Ovary (tissue), 3 donors: ENCODE results near the gene CTNND2.

Source experiments
- CTCF ChIP-seq, 3 donors: fragments of 450-650 bp in 2 of 3; fragments of 200-600 bp in 1 of 3; IDR thresholded peaks; one replicate each; pipeline versions ENCODE4 v1.5.1 to v1.8.0; 2016 to 2022; ENCODE audit warnings: antibody characterized with exemption in 3 of 3, mild to moderate bottlenecking in 1 of 3
- EP300 ChIP-seq: sonication (generic); formaldehyde crosslinking; IDR thresholded peaks from one replicate; pipeline ENCODE4 v1.6.1; 2017; ENCODE audit warnings: antibody characterized with exemption
- POLR2A ChIP-seq: fragments of 450-650 bp; IDR thresholded peaks from one replicate; pipeline ENCODE4 v1.6.1; 2017; ENCODE audit warnings: antibody characterized with exemption, mild to moderate bottlenecking, moderate library complexity
- donor health status: DM: no; HTN: no; CAD: no.

- TF ChIP-seq CTCF (IDR thresholded peaks at IDR 0.05) (no peak), POLR2A (no peak), EP300 (no peak)
Observed at GRCh38 chr5:11459716-11460115, 444.5 kb downstream of the CTNND2 start.
